ENCODE measurements around the gene LIFR. TPM values are rescaled to one million over a fixed set of nuclear protein-coding genes. Genes with fewer than 3 reads are reported as not detected.

Gene LIFR
- total RNA-seq, 6 experiments from 2014 or later: 4.7 to 7.1 (median 5.4) TPM

- DNase-seq: peak; percentile 63
- no peak for TF ChIP-seq CTCF (IDR thresholded peaks at IDR 0.05)
- no peaks in the 10 kb centered on the region for H3K9me3 Mint-ChIP-seq
- H3K4me3 Mint-ChIP-seq: no peak overlapping the region
- H3K36me3 Mint-ChIP-seq (ENCODE audit: low read depth): no peaks in the 10 kb centered on the region
- H3K27me3 Mint-ChIP-seq (ENCODE audit: insufficient read depth): peaks cover 26% of the 10 kb centered on the region
- H3K27ac Mint-ChIP-seq: no peak overlapping the region
- H3K4me1 Mint-ChIP-seq (ENCODE audit: low read depth): peaks cover 34% of the 10 kb centered on the region
Observed at GRCh38 chr5:38433160-38433861, 123.1 kb downstream of the LIFR start.

- no peak for DNase-seq
- Mint-ChIP-seq H3K36me3 (ENCODE audit: low read depth) (no peaks in the 10 kb centered on the region), H3K27me3 (ENCODE audit: insufficient read depth) (peaks cover 30% of the 10 kb centered on the region), H3K4me1 (ENCODE audit: low read depth) (peaks cover 41% of the 10 kb centered on the region), H3K27ac (no peak overlapping the region), H3K9me3 (no peaks in the 10 kb centered on the region), H3K4me3 (no peak overlapping the region)
- TF ChIP-seq CTCF (IDR thresholded peaks at IDR 0.05): no peak
Observed at GRCh38 chr5:38431242-38431853, 125.1 kb downstream of the LIFR start.

- H3K9me3 Mint-ChIP-seq: no peaks in the 10 kb centered on the region
Observed at GRCh38 chr5:38426986-38427950, 129.2 kb downstream of the LIFR start.

GRCh38 chr5:38426490-38426889 is 130.0 kb downstream of the LIFR start:
- Mint-ChIP-seq H3K27me3 (ENCODE audit: insufficient read depth) (peaks cover 29% of the 10 kb centered on the region), H3K4me3 (no peak overlapping the region), H3K9me3 (no peaks in the 10 kb centered on the region), H3K27ac (no peak overlapping the region), H3K4me1 (ENCODE audit: low read depth) (peaks cover 16% of the 10 kb centered on the region), H3K36me3 (ENCODE audit: low read depth) (no peaks in the 10 kb centered on the region)
- no peak for TF ChIP-seq CTCF (IDR thresholded peaks at IDR 0.05)
- DNase-seq: no peak

More at GRCh38 chr5:38426986-38427950, 129.2 kb downstream of the LIFR start:
- Mint-ChIP-seq H3K27ac (no peak overlapping the region), H3K36me3 (ENCODE audit: low read depth) (no peaks in the 10 kb centered on the region), H3K27me3 (ENCODE audit: insufficient read depth) (peaks cover 31% of the 10 kb centered on the region), H3K4me1 (ENCODE audit: low read depth) (peaks cover 16% of the 10 kb centered on the region), H3K4me3 (no peak overlapping the region)
- no peak for TF ChIP-seq CTCF (IDR thresholded peaks at IDR 0.05)
- DNase-seq: no peak

Small RNA genes within 50 kb of the gene (microRNA-seq; reads per million reads assigned to microRNA genes)
- not detected for gene MIR3650
